ENCODE data around the gene BRAP. TPM values are rescaled to one million over a fixed set of nuclear protein-coding genes. Genes with fewer than 3 reads are reported as not detected.
"Not testable (repeated sequence)": the region's sequence is repeated elsewhere in the genome, so short reads cannot be mapped to it uniquely, and the experiment has no call there.

BRAP gene
- total RNA-seq, 1 experiment from 2014 or later = 23.6 TPM

DNA sequence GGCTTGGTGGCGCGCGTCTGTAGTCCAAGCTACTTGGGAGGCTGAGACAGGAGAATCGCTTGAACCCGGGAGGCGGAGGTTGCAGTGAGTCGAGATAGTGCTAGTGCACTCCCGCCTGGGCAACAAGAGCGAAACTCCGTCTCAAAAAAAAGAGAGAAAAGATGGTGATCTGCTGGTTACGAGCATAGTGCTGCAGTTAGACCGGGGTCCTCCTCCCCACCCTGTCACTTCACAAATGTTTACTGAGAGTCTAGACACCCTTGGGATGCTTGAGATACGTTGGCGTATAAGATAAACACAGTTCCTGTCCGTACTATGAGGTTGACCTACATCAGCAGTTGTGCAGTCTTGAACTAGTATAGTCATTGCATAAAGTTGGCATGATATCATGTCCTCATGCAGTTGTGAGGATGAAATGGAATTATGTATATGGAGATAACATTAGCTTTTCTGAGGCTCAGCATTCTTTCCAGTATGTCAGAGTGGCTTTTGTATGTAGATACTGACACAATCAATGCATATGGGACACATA, 884 bp upstream of the BRAP start:
- no peak for DNase-seq (ENCODE audit: low spot score)
- BruUV-seq (replicated peaks) = no TSS peak
- ChIA-PET CTCF (no interaction called here), POLR2A (ENCODE audit: low non-redundant PET) (no interaction called here)
- H3K36me3 ChIP-seq (ENCODE audit: insufficient read depth, low read length, poor library complexity, severe bottlenecking) = peaks cover 9% of the 10 kb centered on the region
- H3K9me3 ChIP-seq (ENCODE audit: low read depth, low read length, poor library complexity, severe bottlenecking) = no peaks in the 10 kb centered on the region
- H3K4me1 ChIP-seq (ENCODE audit: insufficient read depth, low read length, poor library complexity, severe bottlenecking) = peaks cover 6% of the 10 kb centered on the region
- TF ChIP-seq EZH2 (IDR thresholded peaks at IDR 0.05; ENCODE audit: borderline replicate concordance, low read depth, low read length, poor library complexity, severe bottlenecking) (no peak), CTCF (conservative IDR thresholded peaks at IDR 0.05; ENCODE audit: low read depth, low read length) (no peak)
- no peaks in the 10 kb centered on the region for H3K27me3 ChIP-seq (replicated peaks; ENCODE audit: insufficient read depth, low read depth, low read length, poor library complexity)
- intact Hi-C loops (cut with micrococcal nuclease; ENCODE audit: unreplicated experiment) = no loop called here
- peak overlapping the region; percentile 77 for H3K27ac ChIP-seq (ENCODE audit: low read depth, low read length, poor library complexity, severe bottlenecking)
- H3K4me3 ChIP-seq (ENCODE audit: low read depth, low read length, poor library complexity, severe bottlenecking) = peak overlapping the region; percentile 70

DNA sequence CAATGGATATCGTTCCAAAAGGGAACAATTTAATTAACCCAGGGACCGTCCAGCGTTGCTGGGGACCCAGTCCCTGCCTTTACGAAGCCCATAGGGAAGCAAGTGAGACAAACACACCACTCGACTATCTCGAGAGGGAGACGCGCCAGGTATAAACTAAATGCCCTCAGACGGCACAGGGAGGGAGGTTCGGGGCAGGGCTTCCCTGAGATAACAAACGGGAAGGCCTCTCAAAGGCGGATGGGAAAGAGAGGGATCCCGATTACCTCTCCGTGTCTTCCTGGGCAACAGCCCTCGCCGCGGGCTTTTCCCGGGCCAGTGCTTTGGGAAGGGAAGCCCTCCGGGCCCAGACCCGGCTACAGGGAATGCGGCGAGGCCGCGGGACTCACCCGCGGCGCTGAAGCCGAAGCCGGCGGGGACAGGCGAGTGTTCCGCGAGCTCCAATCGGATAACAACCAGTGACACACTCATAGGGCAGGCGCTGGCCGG, 390 bp downstream of the BRAP start:
- H3K27ac ChIP-seq (ENCODE audit: low read depth, low read length, poor library complexity, severe bottlenecking) = peak overlapping the region; percentile 77
- CTCF ChIA-PET = interaction anchor here (0.5 to 0.8 kb wide), 2 partner anchors 15 to 817 kb away, joined by 6 to 7 read pairs; no protein-coding TSS in a partner anchor
- no TSS peak for BruUV-seq (replicated peaks)

DNA sequence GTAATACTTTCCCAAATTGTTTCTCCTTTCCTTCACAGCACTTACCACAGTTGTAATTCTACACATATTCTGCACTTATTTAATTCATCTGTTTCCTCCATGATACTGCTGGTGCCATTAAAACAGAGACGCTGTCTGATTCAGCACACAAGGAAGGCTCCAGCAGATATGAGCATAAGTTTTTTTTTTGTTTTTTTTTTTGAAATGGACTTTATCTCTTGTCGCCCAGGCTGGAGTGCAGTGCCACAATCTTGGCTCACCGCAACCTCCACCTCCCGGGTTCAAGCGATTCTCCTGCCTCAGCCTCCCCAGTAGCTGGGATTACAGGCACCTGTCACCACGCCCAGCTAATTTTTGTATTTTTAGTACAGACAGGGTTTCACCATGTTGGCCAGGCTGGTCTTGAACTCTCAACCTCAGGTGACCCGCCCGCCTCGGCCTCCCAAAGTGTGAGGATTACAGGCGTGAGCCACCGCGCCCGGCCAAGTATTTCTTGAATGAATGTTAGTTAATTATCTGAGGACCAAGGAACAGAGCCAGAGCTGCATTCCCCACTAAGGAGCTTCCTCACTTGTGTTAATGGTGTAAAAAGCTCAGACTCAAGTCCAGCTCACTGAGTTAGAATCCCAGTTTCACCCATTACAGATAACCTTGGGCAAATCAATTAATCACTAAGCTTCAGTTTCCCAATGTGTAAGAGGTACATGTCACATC, 1.1 kb downstream of the BRAP start:
- H3K4me3 ChIP-seq (ENCODE audit: low read depth, low read length, poor library complexity, severe bottlenecking) = peak overlapping the region; percentile 70
- CTCF ChIA-PET; H3K4me1 ChIP-seq (ENCODE audit: insufficient read depth, low read length, poor library complexity, severe bottlenecking); BruUV-seq (replicated peaks); DNase-seq (ENCODE audit: low spot score); H3K9me3 ChIP-seq (ENCODE audit: low read depth, low read length, poor library complexity, severe bottlenecking); H3K27me3 ChIP-seq (replicated peaks; ENCODE audit: insufficient read depth, low read depth, low read length, poor library complexity); POLR2A ChIA-PET (ENCODE audit: low non-redundant PET); intact Hi-C loops (cut with micrococcal nuclease; ENCODE audit: unreplicated experiment): not testable (repeated sequence)
- H3K27ac ChIP-seq (ENCODE audit: low read depth, low read length, poor library complexity, severe bottlenecking) = peak overlapping the region; percentile 77
- H3K36me3 ChIP-seq (ENCODE audit: insufficient read depth, low read length, poor library complexity, severe bottlenecking) = peaks cover 28% of the 10 kb centered on the region

More for the DNA sequence above, 390 bp downstream of the BRAP start:
- POLR2A ChIA-PET (ENCODE audit: low non-redundant PET) = interaction anchor here (0.6 kb wide), 1 partner anchor 10 kb away, joined by 3 read pairs; no protein-coding TSS in a partner anchor
- Histone ChIP-seq H3K4me1 (ENCODE audit: insufficient read depth, low read length, poor library complexity, severe bottlenecking) (peaks cover 6% of the 10 kb centered on the region), H3K4me3 (ENCODE audit: low read depth, low read length, poor library complexity, severe bottlenecking) (peak overlapping the region; percentile 70), H3K9me3 (ENCODE audit: low read depth, low read length, poor library complexity, severe bottlenecking) (no peaks in the 10 kb centered on the region), H3K36me3 (ENCODE audit: insufficient read depth, low read length, poor library complexity, severe bottlenecking) (peaks cover 21% of the 10 kb centered on the region), H3K27me3 (replicated peaks; ENCODE audit: insufficient read depth, low read depth, low read length, poor library complexity) (no peaks in the 10 kb centered on the region)
- DNase-seq (ENCODE audit: low spot score) = no peak
- TF ChIP-seq EZH2 (IDR thresholded peaks at IDR 0.05; ENCODE audit: borderline replicate concordance, low read depth, low read length, poor library complexity, severe bottlenecking) (no peak), CTCF (conservative IDR thresholded peaks at IDR 0.05; ENCODE audit: low read depth, low read length) (no peak)
- intact Hi-C loops (cut with micrococcal nuclease; ENCODE audit: unreplicated experiment) = no loop called here

Measured in A673 (cell line).